HG03432 (cell line): Measurements from ENCODE around the gene HOTAIR.

Experiments
- ATAC-seq: cut with Tn5 transposase; IDR thresholded peaks from one replicate; pipeline ENCODE4 v1.9.1; 2021; ENCODE audit warnings: mild to moderate bottlenecking, moderate library complexity; ENCODE audit not compliant: unreplicated experiment

The HOTAIR gene

GRCh38 chr12:53974084-53975063, at the start of gene HOTAIR:
Gene HOTAIR (minus strand): TSS chr12:53974954.
- ATAC-seq, result no peak

DNA sequence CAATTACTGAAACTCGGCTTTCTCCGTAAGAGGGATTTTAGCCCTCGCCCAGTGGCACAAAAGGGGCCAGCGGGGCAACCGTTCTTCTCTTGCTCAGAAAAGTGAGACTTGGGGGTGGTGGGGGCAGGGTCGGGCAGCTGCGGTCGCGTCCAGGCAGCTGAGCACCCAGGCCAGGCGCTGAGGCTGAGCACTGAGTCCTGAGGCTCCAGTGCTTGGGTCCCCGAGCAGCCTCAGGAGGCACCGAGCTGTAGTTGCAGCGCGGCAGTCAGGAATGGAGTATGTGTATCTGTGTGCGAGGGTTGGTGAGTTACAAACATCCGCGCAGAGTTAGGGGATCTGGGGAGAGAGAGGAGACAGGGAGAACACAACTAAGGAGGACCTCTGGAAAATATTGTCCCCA, 49.4 kb upstream of the HOTAIR start:
- ATAC-seq, result no peak

- no peak for ATAC-seq
These were observed 48.5 kb upstream of the HOTAIR start for GRCh38 chr12:54022960-54023884.

DNA sequence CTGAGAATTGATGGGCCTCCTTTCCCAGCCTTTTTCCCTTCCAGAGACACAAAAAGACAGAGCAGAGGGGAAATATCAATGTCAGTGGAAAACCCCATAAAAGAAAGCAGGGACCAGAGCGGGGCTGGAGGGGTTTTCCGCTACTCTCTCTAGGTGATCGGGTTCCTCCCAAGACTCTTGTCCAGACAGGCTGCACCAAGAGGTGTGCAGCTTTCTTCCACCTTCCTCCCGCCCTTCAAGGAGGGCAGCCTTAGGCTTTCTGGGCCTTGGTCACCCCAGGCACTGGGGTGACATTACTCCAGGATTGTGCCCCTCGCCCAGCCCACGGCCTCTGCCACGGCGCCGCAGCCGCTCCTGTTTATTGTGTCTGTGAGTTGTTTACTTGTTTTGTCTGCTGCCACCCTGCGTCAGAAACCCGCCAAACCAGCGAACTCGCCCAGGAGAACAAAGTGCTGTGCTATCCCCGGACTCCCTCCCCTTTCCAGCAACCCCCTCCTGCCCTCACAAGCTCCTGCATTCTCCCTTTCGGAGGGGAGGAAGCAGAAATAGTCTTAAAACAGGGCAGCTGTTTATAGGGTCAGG, 46.8 kb upstream of the HOTAIR start:
- ATAC-seq, result no peak

DNA sequence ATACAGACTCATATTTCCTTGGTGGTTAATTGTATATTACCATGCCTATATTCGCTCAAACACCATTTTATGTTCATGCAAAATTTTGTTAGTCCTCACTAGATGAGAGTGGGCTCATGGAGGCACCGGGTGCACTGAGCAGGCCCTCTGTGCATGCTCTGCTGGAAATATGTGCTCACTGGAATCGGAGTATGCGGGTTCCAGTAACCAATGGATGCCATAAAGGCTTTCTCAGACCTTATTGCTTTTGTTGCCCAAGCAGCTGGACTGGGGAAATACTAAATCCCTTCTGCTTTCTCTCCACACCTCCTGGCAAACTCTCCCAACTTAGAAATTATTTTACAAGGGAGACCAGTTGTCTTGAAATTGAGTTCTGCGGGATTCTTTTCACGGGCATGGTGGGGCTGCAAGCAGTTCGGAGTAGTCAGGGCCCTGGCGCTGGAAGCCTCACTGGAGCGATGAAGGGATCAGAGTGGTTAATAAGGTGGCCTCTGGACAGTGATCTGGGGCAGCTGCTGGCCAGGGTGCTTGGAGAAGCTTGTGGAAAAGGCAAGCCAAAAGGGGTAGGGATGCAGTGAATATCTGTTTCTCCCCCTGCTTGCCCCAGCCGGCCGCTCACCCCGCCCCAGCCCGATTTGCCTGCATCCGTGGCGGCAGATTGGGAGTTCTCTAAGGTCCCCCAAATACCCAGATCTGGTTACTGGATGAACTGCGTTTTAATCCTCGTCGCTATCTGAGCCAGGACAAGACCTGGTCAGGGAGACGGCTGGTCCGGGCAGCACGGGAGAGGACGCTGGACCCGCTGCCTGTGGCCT, 46.0 kb upstream of the HOTAIR start:
- ATAC-seq, result no peak

DNA sequence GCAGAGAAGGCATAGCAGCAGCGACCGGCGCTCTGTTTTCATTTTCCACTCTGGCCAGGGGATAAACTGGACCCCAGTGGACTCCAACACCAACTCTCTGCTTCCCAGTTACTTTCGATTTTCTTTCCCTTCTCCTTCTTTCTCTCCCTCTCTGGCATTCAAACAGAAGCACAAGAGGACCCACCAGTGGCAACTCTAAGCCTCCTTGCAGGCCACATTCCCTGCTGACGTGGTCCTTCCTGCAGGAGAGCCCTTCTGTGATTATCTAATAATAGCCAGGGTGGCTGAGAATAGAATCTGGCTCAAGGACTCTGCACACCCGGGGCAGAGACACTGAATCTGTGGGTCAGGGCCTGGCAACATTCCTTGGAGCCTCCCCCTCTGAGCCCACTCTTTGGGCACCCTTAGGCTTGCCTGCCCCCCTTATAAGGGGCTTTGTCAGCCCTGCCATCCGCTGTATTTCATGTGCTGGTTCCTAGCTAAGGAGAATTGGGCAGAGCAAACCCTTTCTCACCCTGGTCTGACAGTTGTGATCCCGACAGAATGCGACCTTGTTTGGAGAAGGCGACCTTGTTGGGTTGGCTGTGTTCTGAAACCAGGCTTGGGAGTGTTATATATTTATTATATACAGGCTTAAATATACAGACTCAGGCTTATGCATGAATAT, 45.3 kb upstream of the HOTAIR start:
- ATAC-seq, result no peak

GRCh38 chr12:54019091-54019811, 44.5 kb upstream of the HOTAIR start:
- ATAC-seq, result no peak

DNA sequence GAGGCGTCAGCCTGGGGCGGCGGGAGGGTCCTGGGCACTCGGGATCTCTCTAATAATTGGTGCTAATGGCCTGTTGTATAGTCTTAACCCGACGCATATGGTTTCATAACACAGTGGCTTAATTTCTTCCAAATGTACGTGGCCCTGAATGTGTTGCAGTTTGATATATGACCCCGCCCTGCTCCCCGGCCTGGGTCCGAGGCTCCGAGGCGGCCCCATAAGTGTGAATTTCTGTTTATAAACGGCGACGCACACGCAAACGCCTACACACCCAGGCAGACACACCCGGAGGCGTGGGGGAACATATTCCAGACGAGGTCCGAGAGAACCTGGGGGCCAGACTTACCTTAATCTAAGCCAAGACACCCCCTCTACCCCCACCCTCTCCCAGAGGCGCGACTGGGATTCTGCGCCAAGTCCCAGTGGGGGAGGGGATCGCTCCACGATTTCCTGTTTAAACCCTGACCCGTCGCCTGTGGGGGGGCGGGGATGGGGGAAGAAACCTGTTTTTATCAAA, 43.8 kb upstream of the HOTAIR start:
- ATAC-seq, result no peak

DNA sequence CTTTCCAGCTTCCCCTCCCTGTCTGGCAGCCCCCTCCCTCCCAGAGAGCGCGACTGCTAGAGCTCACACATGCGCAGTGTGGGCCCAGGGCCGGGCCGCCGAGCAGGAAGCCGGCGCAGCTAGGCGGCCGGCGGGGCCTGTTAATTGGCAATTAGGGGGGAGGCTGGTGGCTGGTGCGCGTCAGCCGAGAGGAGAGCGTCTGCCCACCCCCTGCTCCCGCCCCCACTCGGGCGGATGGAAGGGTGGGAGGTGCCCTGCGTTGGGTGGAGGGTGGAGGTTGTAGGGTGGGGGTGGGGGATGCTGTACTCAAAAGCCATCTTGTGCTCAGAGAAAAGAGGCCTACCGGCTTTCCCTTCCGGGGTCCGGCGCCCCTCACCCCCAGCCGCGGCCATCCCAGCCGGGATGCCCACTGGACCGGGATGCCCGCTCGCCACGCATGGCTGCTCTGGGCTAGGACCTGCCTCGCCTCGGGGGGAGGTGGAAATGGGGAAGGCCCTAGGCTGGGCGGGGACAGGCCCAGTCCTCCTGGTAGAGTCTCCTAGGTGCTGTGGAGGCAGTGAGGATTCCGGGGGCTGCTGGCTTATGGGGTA, 43.2 kb upstream of the HOTAIR start:
- peak; percentile 84 for ATAC-seq

- ATAC-seq, result peak; percentile 40
These were observed 42.5 kb upstream of the HOTAIR start for GRCh38 chr12:54017027-54017788.

DNA sequence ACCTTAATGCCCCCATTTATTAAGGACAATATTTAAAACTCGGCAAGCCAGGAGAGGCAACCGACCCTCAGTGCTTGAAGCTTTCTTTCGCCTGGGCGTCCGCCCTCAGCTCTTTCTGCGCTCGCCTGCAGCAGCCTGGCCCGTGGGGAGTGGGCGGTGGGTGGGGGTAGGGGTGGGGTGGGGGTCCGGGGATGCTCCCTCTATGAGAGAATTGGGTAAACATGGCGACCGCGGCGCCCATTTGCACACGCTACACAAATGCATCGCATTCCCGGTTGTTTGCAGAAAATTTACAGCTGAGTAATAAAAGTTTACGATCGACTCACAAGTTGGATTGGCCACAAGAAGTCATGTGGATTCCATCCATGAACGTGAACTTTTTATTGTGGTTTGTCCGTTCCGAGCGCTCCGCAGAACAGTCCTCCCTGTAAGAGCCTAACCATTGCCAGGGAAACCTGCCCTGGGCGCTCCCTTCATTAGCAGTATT, 41.8 kb upstream of the HOTAIR start:
- no peak for ATAC-seq

- ATAC-seq, result no peak
These were observed 41.3 kb upstream of the HOTAIR start for GRCh38 chr12:54016051-54016450.

GRCh38 chr12:54015018-54015931, 40.5 kb upstream of the HOTAIR start:
- no peak for ATAC-seq

DNA sequence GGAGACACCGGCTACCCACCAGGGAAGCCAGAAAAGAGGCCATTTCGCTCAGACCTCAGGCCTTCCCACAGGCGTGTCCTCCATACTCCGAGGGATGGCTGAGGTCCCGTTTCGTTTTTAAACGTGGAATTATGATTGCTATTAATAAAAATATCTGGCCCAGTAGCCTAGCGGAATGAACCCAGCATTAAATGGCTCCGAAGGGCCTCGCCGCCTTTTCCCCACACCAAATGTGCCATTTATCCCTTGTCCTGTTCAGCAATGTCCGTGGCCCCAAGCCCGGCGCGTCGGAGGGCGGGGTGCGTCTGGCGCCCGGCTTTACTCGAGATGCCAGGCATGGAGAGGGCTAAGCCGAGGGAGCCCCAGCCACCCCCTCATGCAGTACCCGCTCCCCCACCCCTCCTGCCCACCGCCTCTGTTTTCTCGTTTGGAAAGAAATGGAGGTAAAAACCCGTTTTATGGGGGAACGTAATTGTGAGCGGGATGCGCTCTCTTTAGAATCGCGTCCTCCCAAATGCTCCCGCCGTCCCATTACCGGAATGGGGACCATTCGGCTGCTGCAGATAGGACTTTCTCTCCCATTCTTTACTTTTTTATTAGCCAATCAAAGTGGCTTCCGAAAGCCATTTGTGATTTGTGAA, 39.7 kb upstream of the HOTAIR start:
- ATAC-seq, result no peak

DNA sequence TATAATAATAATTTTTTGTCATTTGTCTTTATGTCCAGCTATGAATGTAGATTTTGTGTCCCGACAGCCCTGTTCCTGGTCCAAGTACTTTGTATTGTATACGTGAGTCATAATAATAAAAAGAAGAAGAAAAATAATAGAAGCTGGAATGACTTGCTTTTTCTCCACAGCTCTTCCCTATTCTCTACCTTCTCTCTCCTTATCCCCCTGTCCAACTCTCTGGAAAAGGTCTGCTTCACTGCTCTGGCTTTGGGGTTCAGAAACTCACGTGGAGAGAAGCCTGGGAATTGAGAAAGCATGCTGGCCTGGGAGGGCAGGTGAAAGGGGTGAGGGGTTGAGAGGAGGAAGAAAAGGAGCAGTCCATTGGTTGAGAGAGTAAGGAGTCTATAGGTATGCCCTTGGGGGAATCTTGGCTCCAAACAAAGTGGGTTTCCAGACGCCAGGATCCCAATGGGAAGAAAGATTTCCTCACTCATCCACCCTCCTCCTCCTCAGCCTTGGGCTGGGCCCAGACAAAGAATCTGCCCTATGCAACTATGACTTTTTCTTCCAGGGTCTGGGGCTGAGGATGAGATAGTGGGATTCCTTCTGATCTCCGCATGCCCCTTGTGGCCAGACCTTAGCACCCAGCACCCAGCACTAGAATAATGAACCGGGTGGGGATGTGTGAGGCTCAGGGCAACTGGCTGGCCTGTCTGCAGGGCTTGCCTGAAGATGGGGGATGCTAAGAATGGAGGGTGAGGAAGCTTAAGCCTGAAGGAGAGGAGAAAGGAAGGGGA, 38.1 kb upstream of the HOTAIR start:
- ATAC-seq, result no peak
